Fibroblast of lung (primary cell): ENCODE measurements around the gene GOLGA8S.

ENCODE experiments used
- CTCF ChIP-seq, 2 donors: IDR thresholded peaks in 1 of 2; conservative IDR thresholded peaks in 1 of 2; 1 replicate in 1 of 2; 2 replicates in 1 of 2; pipeline ENCODE4 v1.5.1; 2011 to 2012; ENCODE audit warnings: low read length in 2 of 2, control low read depth in 1 of 2, inconsistent platforms in 1 of 2, low read depth in 1 of 2, mild to moderate bottlenecking in 1 of 2
- EZH2 ChIP-seq: IDR thresholded peaks from 2 replicates; pipeline ENCODE4 v1.5.1; 2012; ENCODE audit warnings: low read length, control low read depth, mild to moderate bottlenecking; ENCODE audit errors: missing control alignments

- TF ChIP-seq CTCF (conservative IDR thresholded peaks at IDR 0.05 in 1 of 2, IDR thresholded peaks at IDR 0.05 in 1 of 2; ENCODE audit: low read depth in 1 of 2, low read length in 2 of 2) (no peak), EZH2 (no peak)
Measured at GRCh38 chr15:23402544-23402943, 48.0 kb downstream of the GOLGA8S start.
